SW480 (cell line): ENCODE data around the gene METTL17.

ENCODE experiments used
- DNase-seq: peaks from one replicate; pipeline ENCODE4 v3.0.0-alpha.2; 2016; ENCODE audit warnings: low spot score

Gene METTL17

GRCh38 chr14:21043387-21043973 lies 53.7 kb downstream of the METTL17 start:
- DNase-seq: no peak

DNA sequence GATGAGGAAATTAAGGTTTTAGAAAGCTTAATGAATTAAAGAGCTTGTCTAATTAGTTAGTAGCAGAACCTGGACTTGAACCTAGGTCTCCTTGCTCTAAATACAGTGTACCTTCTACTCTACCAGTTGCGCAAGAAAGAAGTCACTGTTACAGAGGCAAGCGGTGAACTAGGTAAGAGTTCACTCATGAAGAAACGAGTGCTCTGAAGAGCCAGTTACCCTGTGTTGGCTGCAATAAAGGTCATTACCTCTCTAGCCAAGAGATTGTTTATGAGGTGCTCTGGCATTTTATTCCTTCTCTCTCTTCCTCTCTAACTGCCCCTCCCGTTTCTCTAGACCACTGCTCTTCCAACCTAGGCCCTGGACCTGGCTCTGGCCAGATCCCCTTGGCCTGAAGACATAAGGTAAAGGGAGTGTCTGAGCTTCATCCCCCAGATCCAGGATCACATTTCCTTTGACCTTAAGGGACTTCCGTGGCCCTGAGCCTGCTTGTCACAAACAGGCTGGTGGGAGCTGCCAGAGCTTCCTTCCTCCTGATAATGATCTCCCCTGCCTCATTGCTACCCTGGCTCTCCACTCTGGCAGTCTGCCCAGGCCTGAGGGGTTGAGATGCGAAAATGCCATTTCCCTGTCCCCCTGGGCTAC lies 54.3 kb downstream of the METTL17 start:
- DNase-seq: no peak
